K562 (cell line): ENCODE measurements around the gene NEDD4L. TPM values are rescaled to one million over a fixed set of nuclear protein-coding genes. Genes with fewer than 3 reads are reported as not detected.

ENCODE experiments used
- CTCFL ChIP-seq: IDR thresholded peaks from 2 replicates; pipeline ENCODE4 v1.6.1; 2011; ENCODE audit warnings: borderline replicate concordance, low read depth, mild to moderate bottlenecking, moderate library complexity, low read length; ENCODE audit not compliant: insufficient read depth, poor library complexity, severe bottlenecking
- DPF2 ChIP-seq: fragments of 450-650 bp; IDR thresholded peaks from 2 replicates; pipeline ENCODE4 v1.6.1; 2016
- EP300 ChIP-seq: IDR thresholded peaks from 2 replicates; pipeline ENCODE4 v1.6.1; 2012; ENCODE audit warnings: low read length, improper control_type of control experiment
- HBP1 ChIP-seq: fragments of 450-650 bp; formaldehyde crosslinking; IDR thresholded peaks from 2 replicates; pipeline ENCODE4 v1.4.0; 2022; ENCODE audit warnings: missing genetic modification characterization
- HNRNPLL ChIP-seq: fragments of 200-400 bp; formaldehyde crosslinking; IDR thresholded peaks from 2 replicates; pipeline ENCODE4 v1.6.1; 2017; ENCODE audit warnings: low read length, low read depth, mild to moderate bottlenecking; ENCODE audit not compliant: poor library complexity, severe bottlenecking
- KDM5B ChIP-seq: fragments of 200-600 bp; sonication (generic); IDR thresholded peaks from 2 replicates; pipeline ENCODE4 v1.6.1; 2012; ENCODE audit warnings: low read depth, mild to moderate bottlenecking, moderate library complexity, low read length, control low read depth, inconsistent platforms; ENCODE audit not compliant: insufficient replicate concordance
- KLF13 ChIP-seq: fragments of 450-650 bp; IDR thresholded peaks from 2 replicates; pipeline ENCODE4 v1.6.1; 2016; ENCODE audit warnings: missing genetic modification characterization, low read depth, mild to moderate bottlenecking, missing compliant biosample characterization, moderate library complexity, borderline replicate concordance
- PPARD ChIP-seq: fragments of 250-450 bp; sonication (Bioruptor Pico); IDR thresholded peaks from 2 replicates; pipeline ENCODE4 v1.8.0; 2022; ENCODE audit warnings: inconsistent platforms, mild to moderate bottlenecking, moderate library complexity
- PTRF ChIP-seq: fragments of 450-650 bp; IDR thresholded peaks from 2 replicates; pipeline ENCODE4 v1.6.1; 2016; ENCODE audit warnings: mild to moderate bottlenecking, missing genetic modification characterization, missing compliant biosample characterization
- SMAD4 ChIP-seq: fragments of 250-450 bp; sonication (Bioruptor Pico); conservative IDR thresholded peaks from 2 replicates; pipeline ENCODE4 v1.8.0; 2021; ENCODE audit warnings: inconsistent platforms, mild to moderate bottlenecking, moderate library complexity
- SNIP1 ChIP-seq: fragments of 450-650 bp; IDR thresholded peaks from 2 replicates; pipeline ENCODE4 v1.7.1; 2017; ENCODE audit warnings: low read depth, mild to moderate bottlenecking
- SOX6 ChIP-seq: fragments of 450-650 bp; IDR thresholded peaks from 2 replicates; pipeline ENCODE4 v1.6.1; 2014; ENCODE audit warnings: mild to moderate bottlenecking
- TCF7L2 ChIP-seq: fragments of 150-350 bp; IDR thresholded peaks from 2 replicates; pipeline ENCODE4 v1.6.1; 2016; ENCODE audit warnings: low read depth, mild to moderate bottlenecking, low read length, moderate library complexity
- ZBTB2 ChIP-seq: fragments of 450-650 bp; IDR thresholded peaks from 2 replicates; pipeline ENCODE4 v1.6.1; 2016; ENCODE audit warnings: antibody characterized with exemption
- ZNF354B ChIP-seq: fragments of 250-450 bp; sonication (Bioruptor Pico); IDR thresholded peaks from 2 replicates; pipeline ENCODE4 v1.4.0; 2020
- polyA plus RNA-seq, 8 experiments: library from polyadenylated mRNA; depleted of rRNA in 4 of 8; stranded (reverse) in 5 of 8; unstranded in 3 of 8; fragments of >200 nt; fragmentation: Nextera tagmentation in 2 of 8; fragmentation: Illumina TruSeq in 1 of 8; extraction: Ambion mirVana in 2 of 8; extraction: Trizol in 1 of 8; gene quantifications; 2 replicates each; pipeline versions ENCODE4 v1.2.1 to v1.2.3, GENCODE V29; 2011 to 2014; ENCODE audit warnings: inconsistent platforms in 1 of 8, missing spikeins in 1 of 8
- total RNA-seq, 7 experiments: library from RNA; depleted of rRNA in 6 of 7; stranded (reverse); fragments of >200 nt in 6 of 7; fragmentation: Illumina TruSeq in 2 of 7; extraction: Trizol in 2 of 7; gene quantifications; 2 replicates each; pipeline versions ENCODE4 v1.2.1 to v1.2.3, GENCODE V29; 2011 to 2021; ENCODE audit warnings: low replicate concordance in 1 of 7
- TF ChIP-seq, protein P1 (sequence below): fragments of 250-450 bp; sonication (Bioruptor Pico); IDR thresholded peaks from 2 replicates; pipeline ENCODE4 v1.5.0; 2020; ENCODE audit warnings: mild to moderate bottlenecking, borderline replicate concordance
- TF ChIP-seq, protein P2 (sequence below), 2 experiments: fragments of 450-650 bp in 1 of 2; sonication (generic) in 1 of 2; formaldehyde crosslinking in 1 of 2; IDR thresholded peaks in 1 of 2; conservative IDR thresholded peaks in 1 of 2; 2 replicates each; pipeline versions ENCODE4 v1.6.1 to v1.8.1; 2016 to 2023; ENCODE audit warnings: mild to moderate bottlenecking in 2 of 2, moderate library complexity in 2 of 2, inconsistent platforms in 1 of 2, missing genetic modification reagents in 1 of 2

NEDD4L gene
- total and polyA plus RNA-seq, 9 of the 15 experiments (the other 6 are each of a cell fraction or from before 2014, with no cell fraction given): 8.1 to 33.4 (median 19.9) TPM

DNA sequence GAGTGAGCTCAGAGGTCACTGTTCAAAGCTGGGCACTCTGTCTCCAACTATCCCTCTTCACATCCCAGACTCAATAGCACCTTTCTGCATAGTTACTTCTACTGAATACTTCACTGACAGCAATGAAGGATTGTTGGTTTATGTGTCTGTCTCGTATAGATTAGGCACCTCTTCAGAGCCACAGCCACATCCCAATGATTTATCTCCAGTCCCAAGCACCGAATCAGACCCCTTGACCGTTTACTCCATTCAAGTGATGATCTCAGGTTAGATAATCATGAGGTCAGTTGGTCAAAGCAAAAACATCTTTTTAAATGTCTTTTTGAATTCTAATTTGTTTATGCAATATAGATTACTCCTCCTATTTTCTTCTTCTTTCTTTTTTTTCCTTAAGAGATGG lies 14.7 kb downstream of the NEDD4L start (continued):
- no peak for TF ChIP-seq HBP1 (CRISPR knock-in tag)
- TF ChIP-seq EP300: peak; percentile 85
- no peak for TF ChIP-seq ZBTB2
- TF ChIP-seq SMAD4 (CRISPR knock-in tag): peak; percentile 52
- TF ChIP-seq, protein P1, sequence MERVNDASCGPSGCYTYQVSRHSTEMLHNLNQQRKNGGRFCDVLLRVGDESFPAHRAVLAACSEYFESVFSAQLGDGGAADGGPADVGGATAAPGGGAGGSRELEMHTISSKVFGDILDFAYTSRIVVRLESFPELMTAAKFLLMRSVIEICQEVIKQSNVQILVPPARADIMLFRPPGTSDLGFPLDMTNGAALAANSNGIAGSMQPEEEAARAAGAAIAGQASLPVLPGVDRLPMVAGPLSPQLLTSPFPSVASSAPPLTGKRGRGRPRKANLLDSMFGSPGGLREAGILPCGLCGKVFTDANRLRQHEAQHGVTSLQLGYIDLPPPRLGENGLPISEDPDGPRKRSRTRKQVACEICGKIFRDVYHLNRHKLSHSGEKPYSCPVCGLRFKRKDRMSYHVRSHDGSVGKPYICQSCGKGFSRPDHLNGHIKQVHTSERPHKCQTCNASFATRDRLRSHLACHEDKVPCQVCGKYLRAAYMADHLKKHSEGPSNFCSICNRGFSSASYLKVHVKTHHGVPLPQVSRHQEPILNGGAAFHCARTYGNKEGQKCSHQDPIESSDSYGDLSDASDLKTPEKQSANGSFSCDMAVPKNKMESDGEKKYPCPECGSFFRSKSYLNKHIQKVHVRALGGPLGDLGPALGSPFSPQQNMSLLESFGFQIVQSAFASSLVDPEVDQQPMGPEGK (CRISPR knock-in tag): no peak
- TF ChIP-seq DPF2: peak; percentile 93
- no peak for TF ChIP-seq HNRNPLL
- TF ChIP-seq KDM5B: no peak
- TF ChIP-seq, protein P2, sequence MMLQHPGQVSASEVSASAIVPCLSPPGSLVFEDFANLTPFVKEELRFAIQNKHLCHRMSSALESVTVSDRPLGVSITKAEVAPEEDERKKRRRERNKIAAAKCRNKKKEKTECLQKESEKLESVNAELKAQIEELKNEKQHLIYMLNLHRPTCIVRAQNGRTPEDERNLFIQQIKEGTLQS (IDR thresholded peaks at IDR 0.05): peak; percentile 84
- TF ChIP-seq, protein P2 (CRISPR knock-in tag; conservative IDR thresholded peaks at IDR 0.05): no peak
- no peak for TF ChIP-seq PTRF (tag)
- no peak for TF ChIP-seq ZNF354B (CRISPR knock-in tag)
- TF ChIP-seq SNIP1: no peak
- no peak for TF ChIP-seq KLF13 (tag)
- TF ChIP-seq CTCFL: no peak
- no peak for TF ChIP-seq TCF7L2
- TF ChIP-seq PPARD (CRISPR knock-in tag): no peak
- peak; percentile 72 for TF ChIP-seq SOX6
